AG04449 (cell line): ENCODE measurements around the gene SKA1.

Experiments
- CTCF ChIA-PET: fragments of 350-600 bp; formaldehyde crosslinking; extraction: SDS; loops from one replicate; lab custom pipeline; 2021; ENCODE audit warnings: antibody characterized with exemption; lab: Yijun Ruan, JAX
- POLR2A ChIA-PET: fragments of 400-600, 350-600 bp; formaldehyde crosslinking; extraction: SDS; loops from one replicate; lab custom pipeline; 2020; ENCODE audit warnings: antibody characterized with exemption, inconsistent platforms; lab: Yijun Ruan, JAX
- DNase-seq: peaks from one replicate; pipeline ENCODE4 v3.0.0-alpha.2; 2010; ENCODE audit warnings: low read depth, low spot score
- H3K4me3 ChIP-seq: 2 replicates; pipeline ENCODE4 v1.5.1; 2011; ENCODE audit warnings: low read depth, mild to moderate bottlenecking, control low read depth, low read length
- TF ChIP-seq, protein P1 (sequence below): IDR thresholded peaks from one replicate; pipeline ENCODE4 v1.5.1; 2011; ENCODE audit warnings: mild to moderate bottlenecking, moderate library complexity, low read length, control low read depth, inconsistent platforms; ENCODE audit not compliant: insufficient read depth; ENCODE audit errors: missing control alignments

SKA1 gene

GRCh38 chr18:50374753-50375391 is at the start of gene SKA1:
TSS of gene SKA1 (plus strand) at chr18:50375046. CDS start at chr18:50375831, 785 bp downstream.
- CTCF ChIA-PET, result interaction anchor here (1.5 to 3.7 kb wide), 2 partner anchors 18 to 54 kb away, joined by 3 to 27 read pairs; no protein-coding TSS in a partner anchor
- peak within 1 kb of the TSS; percentile 94 for H3K4me3 ChIP-seq

GRCh38 chr18:50327983-50328382 is 46.9 kb upstream of the SKA1 start:
- TF ChIP-seq, protein P1, sequence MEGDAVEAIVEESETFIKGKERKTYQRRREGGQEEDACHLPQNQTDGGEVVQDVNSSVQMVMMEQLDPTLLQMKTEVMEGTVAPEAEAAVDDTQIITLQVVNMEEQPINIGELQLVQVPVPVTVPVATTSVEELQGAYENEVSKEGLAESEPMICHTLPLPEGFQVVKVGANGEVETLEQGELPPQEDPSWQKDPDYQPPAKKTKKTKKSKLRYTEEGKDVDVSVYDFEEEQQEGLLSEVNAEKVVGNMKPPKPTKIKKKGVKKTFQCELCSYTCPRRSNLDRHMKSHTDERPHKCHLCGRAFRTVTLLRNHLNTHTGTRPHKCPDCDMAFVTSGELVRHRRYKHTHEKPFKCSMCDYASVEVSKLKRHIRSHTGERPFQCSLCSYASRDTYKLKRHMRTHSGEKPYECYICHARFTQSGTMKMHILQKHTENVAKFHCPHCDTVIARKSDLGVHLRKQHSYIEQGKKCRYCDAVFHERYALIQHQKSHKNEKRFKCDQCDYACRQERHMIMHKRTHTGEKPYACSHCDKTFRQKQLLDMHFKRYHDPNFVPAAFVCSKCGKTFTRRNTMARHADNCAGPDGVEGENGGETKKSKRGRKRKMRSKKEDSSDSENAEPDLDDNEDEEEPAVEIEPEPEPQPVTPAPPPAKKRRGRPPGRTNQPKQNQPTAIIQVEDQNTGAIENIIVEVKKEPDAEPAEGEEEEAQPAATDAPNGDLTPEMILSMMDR, result no peak
- H3K4me3 ChIP-seq, result no peak overlapping the region
- no peak for DNase-seq
- POLR2A ChIA-PET, result no interaction called here
- CTCF ChIA-PET, result no interaction called here

More at GRCh38 chr18:50374753-50375391, at the start of gene SKA1:
- POLR2A ChIA-PET, result interaction anchor here (0.5 to 0.9 kb wide), 2 partner anchors 13 to 93 kb away, joined by 3 to 4 read pairs; partner anchors contain the start of gene MBD1
- DNase-seq, result peak; percentile 23
- TF ChIP-seq, protein P1, result no peak

DNA sequence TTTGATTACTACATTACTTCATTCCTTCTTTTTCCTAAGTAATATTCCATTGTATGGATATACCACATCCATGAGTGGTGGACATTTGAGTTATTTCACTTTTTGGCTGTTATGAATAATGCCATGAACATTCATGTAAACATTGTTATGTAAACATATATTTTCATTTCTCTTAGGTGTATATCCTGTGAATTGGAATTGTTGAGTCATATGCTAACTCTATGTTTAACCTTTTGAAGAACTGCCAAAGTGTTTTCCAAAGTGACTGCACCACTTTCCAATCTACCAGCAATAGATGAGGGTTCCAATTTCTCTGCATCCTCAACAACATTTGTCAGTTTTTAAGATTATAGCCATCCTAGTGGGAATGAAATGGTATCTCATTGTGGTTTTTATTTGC is 44.7 kb upstream of the SKA1 start:
- no peak for DNase-seq
- ChIA-PET POLR2A (no interaction called here), CTCF (no interaction called here)
- no peak overlapping the region for H3K4me3 ChIP-seq
- TF ChIP-seq, protein P1, result no peak

GRCh38 chr18:50331691-50332090 is 43.2 kb upstream of the SKA1 start:
- ChIA-PET CTCF (no interaction called here), POLR2A (no interaction called here)
- H3K4me3 ChIP-seq, result no peak overlapping the region
- no peak for DNase-seq
- TF ChIP-seq, protein P1, result no peak

DNA sequence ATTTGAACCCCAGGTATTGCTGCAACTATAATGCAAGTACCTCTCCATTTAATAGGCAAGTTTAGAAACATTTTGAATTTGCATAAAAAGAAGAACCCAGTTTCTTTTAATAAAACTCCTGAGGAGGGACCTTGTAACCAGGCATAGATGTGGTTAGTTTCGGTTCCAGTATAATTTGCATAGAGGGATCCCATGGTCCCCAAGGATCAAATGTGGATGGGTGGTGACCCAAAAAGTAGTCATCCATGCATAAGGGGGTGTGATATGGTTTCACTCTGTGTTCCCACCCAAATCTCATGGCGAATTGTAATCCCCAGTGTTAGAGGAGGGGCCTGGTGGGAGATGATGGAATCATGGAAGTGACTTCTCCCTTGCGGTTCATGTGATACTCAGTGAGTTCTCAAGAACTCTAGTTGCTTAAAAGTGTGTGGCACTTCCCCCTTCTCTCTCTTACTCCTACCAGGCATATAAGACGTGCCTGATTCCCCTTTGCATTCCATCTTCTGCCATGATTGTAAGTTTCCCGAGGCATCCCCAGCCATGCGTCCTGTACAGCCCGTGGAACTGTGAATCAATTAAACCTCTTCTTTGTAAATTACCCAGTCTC is 40.2 kb upstream of the SKA1 start:
- no peak overlapping the region for H3K4me3 ChIP-seq
- TF ChIP-seq, protein P1, result no peak
- POLR2A ChIA-PET, result no interaction called here
- no peak for DNase-seq
- CTCF ChIA-PET, result no interaction called here

DNA sequence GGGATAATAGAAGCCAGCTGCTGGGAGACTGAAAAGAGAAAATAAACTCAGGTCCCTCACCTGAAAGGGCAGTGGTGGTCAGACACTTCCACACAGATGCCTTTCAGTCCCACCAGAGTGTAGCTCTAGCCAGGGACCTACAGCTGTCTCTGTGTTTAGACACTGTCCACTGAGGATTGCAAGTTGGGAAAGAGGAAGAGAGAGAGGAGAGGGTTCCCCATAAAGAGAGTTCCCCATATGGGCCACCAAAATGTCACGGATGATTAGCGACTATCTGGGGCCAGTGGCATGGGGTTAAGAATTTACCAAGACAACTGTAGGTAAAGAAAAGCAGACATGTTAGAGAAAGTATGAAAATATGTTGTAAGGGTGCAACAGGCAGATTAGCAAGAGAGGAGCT is 36.7 kb upstream of the SKA1 start:
- CTCF ChIA-PET, result interaction anchor here (1.3 kb wide), 1 partner anchor 18 kb away, joined by 6 read pairs; no protein-coding TSS in a partner anchor
- POLR2A ChIA-PET, result no interaction called here
- TF ChIP-seq, protein P1, result no peak

More for the DNA sequence above, 36.7 kb upstream of the SKA1 start:
- H3K4me3 ChIP-seq, result no peak overlapping the region
- no peak for DNase-seq
